ENCODE results near the gene KLHL33. TPM values are rescaled to one million over a fixed set of nuclear protein-coding genes. Genes with fewer than 3 reads are reported as not detected.

KLHL33 gene
- total RNA-seq, 5 donors from 2014 or later (not counting 1 experiment from before 2014, with no cell fraction given) = 0.07 to 0.65 (median 0.22) TPM

- Histone ChIP-seq H3K36me3 (ENCODE audit: control insufficient read depth in 2 of 2, extremely low read depth in 1 of 2, insufficient read depth in 1 of 2, low read length in 1 of 2) (peaks cover 0 to 6% of the 10 kb centered on the region in 2 donors), H3K27ac (ENCODE audit: low read length) (peak overlapping the region; percentile 6), H3K27me3 (replicated peaks in 1 of 2; ENCODE audit: control insufficient read depth in 2 of 2, extremely low read depth in 1 of 2, insufficient read depth in 2 of 2, low read length in 1 of 2) (peaks cover 0 to 6% of the 10 kb centered on the region in 2 experiments), H3K4me3 (ENCODE audit: control insufficient read depth in 1 of 2, extremely low read depth in 1 of 2, low read length in 1 of 2) (no peak overlapping the region), H3K4me1 (ENCODE audit: control insufficient read depth in 1 of 2, extremely low read depth in 1 of 2, insufficient read depth in 2 of 2, low read length in 2 of 2) (peaks cover 14 to 22% of the 10 kb centered on the region in 2 experiments), H3K9me3 (no peaks in the 10 kb centered on the region)
- H3K4me3 Mint-ChIP-seq = peak overlapping the region; percentile 14 to 73 (median 31)
- no peaks in the 10 kb centered on the region for H3K9me3 Mint-ChIP-seq
- no peak for DNase-seq
- WGBS (ENCODE audit: insufficient coverage) = 60% methylated on average over 1 of the region's 5 CpGs
- peak in 2 of 4 experiments; percentile 11 to 34 for ATAC-seq (replicated peaks in 1 of 4)
- POLR2A ChIA-PET = no interaction called here
- no peaks in the 10 kb centered on the region for H3K27me3 Mint-ChIP-seq
- H3K4me1 Mint-ChIP-seq = peaks cover 18 to 27% (median 26%) of the 10 kb centered on the region in 3 donors
- peaks cover 6% of the 10 kb centered on the region for H3K36me3 Mint-ChIP-seq
- peak overlapping the region; percentile 85 to 93 for H3K27ac Mint-ChIP-seq
- CTCF ChIA-PET = interaction anchor here in 1 of 2 donors (0.6 kb wide), 1 partner anchor 25 kb away, joined by 3 read pairs; no protein-coding TSS in a partner anchor
Measured at GRCh38 chr14:20440465-20440864, 4.5 kb upstream of the KLHL33 start.

DNA sequence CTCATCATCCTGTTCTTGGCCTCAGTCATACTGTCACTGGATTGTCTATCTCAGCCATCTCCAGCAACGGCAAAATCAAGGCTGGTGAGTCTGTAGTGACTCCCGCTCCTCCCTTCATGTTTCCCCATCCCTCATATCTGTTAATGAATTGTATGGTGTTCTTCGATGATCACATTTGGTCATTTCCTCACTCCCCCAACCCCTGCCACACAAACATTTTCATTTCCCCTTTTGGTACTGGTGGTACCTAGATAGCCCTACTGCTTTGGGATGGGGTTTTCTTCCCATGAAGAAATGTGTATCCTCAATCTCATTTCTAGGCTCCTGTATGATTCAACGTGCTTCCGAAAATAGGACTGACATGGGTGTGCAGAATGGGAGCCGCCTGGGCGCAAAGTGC lies 2.7 kb upstream of the KLHL33 start:
- Mint-ChIP-seq H3K4me3 (no peak overlapping the region), H3K4me1 (peaks cover 18 to 27% (median 26%) of the 10 kb centered on the region in 3 donors), H3K9me3 (no peaks in the 10 kb centered on the region), H3K36me3 (peaks cover 6% of the 10 kb centered on the region), H3K27me3 (no peaks in the 10 kb centered on the region), H3K27ac (peak overlapping the region in 1 of 2 donors; percentile 19)
- Histone ChIP-seq H3K27ac (ENCODE audit: low read length) (no peak overlapping the region), H3K4me1 (ENCODE audit: control insufficient read depth in 1 of 2, extremely low read depth in 1 of 2, insufficient read depth in 2 of 2, low read length in 2 of 2) (peaks cover 14 to 22% of the 10 kb centered on the region in 2 experiments), H3K36me3 (ENCODE audit: control insufficient read depth in 2 of 2, extremely low read depth in 1 of 2, insufficient read depth in 1 of 2, low read length in 1 of 2) (no peaks in the 10 kb centered on the region), H3K27me3 (replicated peaks in 1 of 2; ENCODE audit: control insufficient read depth in 2 of 2, extremely low read depth in 1 of 2, insufficient read depth in 2 of 2, low read length in 1 of 2) (peaks cover 0 to 6% of the 10 kb centered on the region in 2 experiments), H3K9me3 (no peaks in the 10 kb centered on the region), H3K4me3 (ENCODE audit: control insufficient read depth in 1 of 2, extremely low read depth in 1 of 2, low read length in 1 of 2) (no peak overlapping the region)
- POLR2A ChIA-PET = no interaction called here
- WGBS (ENCODE audit: insufficient coverage) = 96% methylated on average over 4 of the region's 7 CpGs
- ATAC-seq (replicated peaks in 1 of 4) (no peak), DNase-seq (no peak)
- CTCF ChIA-PET = no interaction called here

- Histone ChIP-seq H3K4me3 (ENCODE audit: control insufficient read depth in 1 of 2, extremely low read depth in 1 of 2, low read length in 1 of 2) (no peak overlapping the region), H3K27ac (ENCODE audit: low read length) (no peak overlapping the region), H3K9me3 (no peaks in the 10 kb centered on the region), H3K36me3 (ENCODE audit: control insufficient read depth in 2 of 2, extremely low read depth in 1 of 2, insufficient read depth in 1 of 2, low read length in 1 of 2) (no peaks in the 10 kb centered on the region), H3K4me1 (ENCODE audit: control insufficient read depth in 1 of 2, extremely low read depth in 1 of 2, insufficient read depth in 2 of 2, low read length in 2 of 2) (peaks cover 7 to 15% of the 10 kb centered on the region in 2 experiments), H3K27me3 (replicated peaks in 1 of 2; ENCODE audit: control insufficient read depth in 2 of 2, extremely low read depth in 1 of 2, insufficient read depth in 2 of 2, low read length in 1 of 2) (peaks cover 0 to 6% of the 10 kb centered on the region in 2 experiments)
- H3K27me3 Mint-ChIP-seq = no peaks in the 10 kb centered on the region
- H3K36me3 Mint-ChIP-seq = no peaks in the 10 kb centered on the region
- H3K9me3 Mint-ChIP-seq = no peaks in the 10 kb centered on the region
- 100% methylated on average over 2 of the region's 4 CpGs for WGBS (ENCODE audit: insufficient coverage)
- H3K4me3 Mint-ChIP-seq = no peak overlapping the region
- CTCF ChIA-PET = no interaction called here
- ATAC-seq (replicated peaks in 1 of 4) (no peak), DNase-seq (no peak)
- H3K4me1 Mint-ChIP-seq = peaks cover 12 to 19% (median 17%) of the 10 kb centered on the region in 3 donors
- no peak overlapping the region for H3K27ac Mint-ChIP-seq
- POLR2A ChIA-PET = no interaction called here
Measured at GRCh38 chr14:20436363-20436755, 393 bp upstream of the KLHL33 start.

DNA sequence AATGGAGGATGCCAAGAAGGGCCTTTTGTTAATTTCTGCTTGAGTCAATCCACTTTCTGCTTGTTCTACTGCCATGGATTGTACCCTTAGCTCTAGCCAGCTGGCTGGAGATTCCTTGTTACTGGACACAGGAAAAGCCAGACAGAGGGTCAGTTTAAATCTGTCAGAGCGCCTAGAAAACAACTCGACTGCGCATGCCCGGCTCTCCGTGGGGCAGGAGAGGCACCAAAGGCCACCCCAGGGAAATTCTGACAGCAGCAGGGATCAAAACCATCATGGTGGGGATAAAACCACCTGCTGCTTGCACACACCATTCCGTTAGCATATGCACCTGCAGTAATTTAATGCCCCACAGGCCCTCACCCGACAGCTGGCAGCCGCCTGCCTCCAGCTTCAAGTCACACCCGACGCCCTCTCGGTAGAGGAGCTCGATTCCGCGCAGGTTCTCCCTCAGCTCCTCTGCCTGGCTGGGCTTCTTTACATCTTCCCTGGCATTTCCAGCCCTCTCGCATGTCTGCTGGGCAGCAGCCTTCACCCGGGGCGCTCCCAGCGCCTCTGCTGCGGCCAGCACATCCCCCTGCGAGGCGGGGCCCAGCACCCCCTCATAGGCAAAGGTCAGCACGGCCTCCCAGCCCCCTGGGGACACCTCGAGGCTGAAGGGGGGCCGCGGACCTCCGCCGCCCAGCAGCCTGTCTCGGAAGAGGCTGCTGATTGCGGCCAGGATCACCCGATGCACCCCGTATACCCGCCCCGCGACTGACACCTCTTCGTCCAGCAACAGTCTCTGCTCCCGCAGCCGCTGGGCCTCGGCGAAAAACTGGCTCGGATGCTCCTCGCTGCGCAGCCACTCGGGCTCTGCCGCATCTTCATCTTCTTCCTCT lies 1.0 kb downstream of the KLHL33 start:
- no peaks in the 10 kb centered on the region for H3K36me3 ChIP-seq (ENCODE audit: control insufficient read depth in 2 of 2, extremely low read depth in 1 of 2, insufficient read depth in 1 of 2, low read length in 1 of 2)
- Mint-ChIP-seq H3K36me3 (no peaks in the 10 kb centered on the region), H3K27ac (no peak overlapping the region), H3K4me3 (no peak overlapping the region), H3K9me3 (no peaks in the 10 kb centered on the region), H3K4me1 (peaks cover 2 to 8% (median 6%) of the 10 kb centered on the region in 3 donors), H3K27me3 (no peaks in the 10 kb centered on the region)
- POLR2A ChIA-PET = no interaction called here
- no peak overlapping the region for H3K27ac ChIP-seq (ENCODE audit: low read length)
- DNase-seq (no peak), ATAC-seq (replicated peaks in 1 of 4) (no peak)
- peaks cover 0 to 6% of the 10 kb centered on the region in 2 experiments for H3K27me3 ChIP-seq (replicated peaks in 1 of 2; ENCODE audit: control insufficient read depth in 2 of 2, extremely low read depth in 1 of 2, insufficient read depth in 2 of 2, low read length in 1 of 2)
- WGBS (ENCODE audit: insufficient coverage) = 93% methylated on average over 38 of the region's 44 CpGs
- H3K9me3 ChIP-seq = no peaks in the 10 kb centered on the region
- no peak overlapping the region for H3K4me3 ChIP-seq (ENCODE audit: control insufficient read depth in 1 of 2, extremely low read depth in 1 of 2, low read length in 1 of 2)
- CTCF ChIA-PET = interaction anchor here in 1 of 2 donors (1.2 kb wide), 1 partner anchor 19 kb away, joined by 3 read pairs; no protein-coding TSS in a partner anchor
- H3K4me1 ChIP-seq (ENCODE audit: control insufficient read depth in 1 of 2, extremely low read depth in 1 of 2, insufficient read depth in 2 of 2, low read length in 2 of 2) = peaks cover 0 to 5% of the 10 kb centered on the region in 2 experiments

GRCh38 chr14:20429801-20430669 lies 5.9 kb downstream of the KLHL33 start:
- peak overlapping the region in 1 of 3 donors; percentile 52 for H3K4me3 Mint-ChIP-seq
- Histone ChIP-seq H3K9me3 (no peaks in the 10 kb centered on the region), H3K27me3 (replicated peaks in 1 of 2; ENCODE audit: control insufficient read depth in 2 of 2, extremely low read depth in 1 of 2, insufficient read depth in 2 of 2, low read length in 1 of 2) (no peaks in the 10 kb centered on the region), H3K4me3 (ENCODE audit: control insufficient read depth in 1 of 2, extremely low read depth in 1 of 2, low read length in 1 of 2) (no peak overlapping the region), H3K4me1 (ENCODE audit: control insufficient read depth in 1 of 2, extremely low read depth in 1 of 2, insufficient read depth in 2 of 2, low read length in 2 of 2) (peaks cover 18 to 32% of the 10 kb centered on the region in 2 experiments), H3K36me3 (ENCODE audit: control insufficient read depth in 2 of 2, extremely low read depth in 1 of 2, insufficient read depth in 1 of 2, low read length in 1 of 2) (no peaks in the 10 kb centered on the region), H3K27ac (ENCODE audit: low read length) (no peak overlapping the region)
- H3K27me3 Mint-ChIP-seq = no peaks in the 10 kb centered on the region
- no peaks in the 10 kb centered on the region for H3K36me3 Mint-ChIP-seq
- H3K4me1 Mint-ChIP-seq = peaks cover 28 to 31% (median 30%) of the 10 kb centered on the region in 3 donors
- POLR2A ChIA-PET = interaction anchor here in 1 of 2 donors (0.5 kb wide), 1 partner anchor 224 kb away, joined by 3 read pairs; no protein-coding TSS in a partner anchor
- DNase-seq (peak in 6 of 35 experiments; percentile 5 to 34 (median 18)), ATAC-seq (replicated peaks in 1 of 4) (peak; percentile 55 to 86 (median 64))
- CTCF ChIA-PET = no interaction called here
- WGBS (ENCODE audit: insufficient coverage) = 77% methylated on average over 20 of the region's 30 CpGs
- H3K9me3 Mint-ChIP-seq = no peaks in the 10 kb centered on the region
- H3K27ac Mint-ChIP-seq = peak overlapping the region in 1 of 2 donors; percentile 87

GRCh38 chr14:20428802-20429201 lies 7.2 kb downstream of the KLHL33 start:
- Mint-ChIP-seq H3K36me3 (no peaks in the 10 kb centered on the region), H3K9me3 (no peaks in the 10 kb centered on the region), H3K27me3 (no peaks in the 10 kb centered on the region), H3K27ac (peak overlapping the region; percentile 4 to 87), H3K4me1 (peaks cover 28 to 31% (median 30%) of the 10 kb centered on the region in 3 donors), H3K4me3 (peak overlapping the region in 1 of 3 donors; percentile 52)
- no peak overlapping the region for H3K4me3 ChIP-seq (ENCODE audit: control insufficient read depth in 1 of 2, extremely low read depth in 1 of 2, low read length in 1 of 2)
- H3K36me3 ChIP-seq (ENCODE audit: control insufficient read depth in 2 of 2, extremely low read depth in 1 of 2, insufficient read depth in 1 of 2, low read length in 1 of 2) = no peaks in the 10 kb centered on the region
- no peaks in the 10 kb centered on the region for H3K27me3 ChIP-seq (replicated peaks in 1 of 2; ENCODE audit: control insufficient read depth in 2 of 2, extremely low read depth in 1 of 2, insufficient read depth in 2 of 2, low read length in 1 of 2)
- no peak for DNase-seq
- WGBS (ENCODE audit: insufficient coverage) = no CpG with 5 or more reads among the region's 5 CpGs
- H3K27ac ChIP-seq (ENCODE audit: low read length) = no peak overlapping the region
- H3K9me3 ChIP-seq = no peaks in the 10 kb centered on the region
- ChIA-PET CTCF (no interaction called here), POLR2A (interaction anchor here (0.6 kb wide), 2 partner anchors 23 to 639 kb away, joined by 4 to 5 read pairs; no protein-coding TSS in a partner anchor)
- peaks cover 18 to 32% of the 10 kb centered on the region in 2 experiments for H3K4me1 ChIP-seq (ENCODE audit: control insufficient read depth in 1 of 2, extremely low read depth in 1 of 2, insufficient read depth in 2 of 2, low read length in 2 of 2)
- no peak for ATAC-seq (replicated peaks in 1 of 4)

Measured in T-cell (primary cell).